22Rv1 (cell line): Measurements from ENCODE around the gene KIF26B.

ENCODE experiments used
- CTCF ChIP-seq: fragments of 450-650 bp; IDR thresholded peaks from 2 replicates; pipeline ENCODE4 v1.5.1; 2017; ENCODE audit warnings: mild to moderate bottlenecking
- ZFX ChIP-seq: fragments of 450-650 bp; IDR thresholded peaks from 2 replicates; pipeline ENCODE4 v1.6.1; 2017; ENCODE audit warnings: antibody characterized with exemption, borderline replicate concordance

DNA sequence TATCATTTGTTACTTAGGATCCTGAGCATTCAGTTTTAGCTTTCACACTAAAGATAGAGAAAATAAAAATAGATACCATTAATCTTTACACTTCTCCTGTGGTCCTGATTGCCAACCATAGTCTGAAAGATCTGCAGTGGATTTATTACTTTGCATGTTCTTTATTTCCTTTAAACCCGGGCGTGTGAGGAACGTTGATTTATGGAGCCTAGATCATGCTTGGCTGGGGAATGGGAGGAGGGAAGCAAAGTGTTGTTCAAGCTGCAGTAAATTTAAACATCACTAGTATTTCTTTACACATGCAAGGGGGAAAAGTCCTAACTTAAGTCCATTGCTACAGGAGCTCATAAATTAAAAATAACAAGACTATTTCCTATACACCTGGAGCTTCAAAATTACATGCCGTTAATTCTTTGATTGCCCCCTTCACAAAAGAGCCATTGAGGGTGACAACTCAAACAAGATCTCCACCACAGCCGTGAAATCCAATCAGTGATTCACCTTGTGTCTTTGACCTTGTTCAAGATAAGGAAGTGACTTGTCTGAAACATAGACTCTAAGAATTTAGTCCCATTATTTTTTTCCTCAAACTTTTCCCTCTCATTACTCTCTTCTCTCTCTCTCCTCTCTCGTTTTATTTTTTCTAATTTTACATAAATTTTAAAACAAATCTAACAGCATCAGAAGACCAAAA is 282.7 kb downstream of the KIF26B start:
- no peak for TF ChIP-seq CTCF
- no peak for TF ChIP-seq ZFX
